ACHN (cell line): ENCODE results near the gene RAPSN.

Experiments
- DNase-seq: peaks from one replicate; pipeline ENCODE4 v3.0.0-alpha.2; 2015
- in situ Hi-C: cut with HindIII; loops from 2 replicates; pipeline ENCODE4 v1.10.0; 2017; ENCODE audit warnings: low sequenced_read_pairs, low pct_ligation_motif_present, low pct_unique_long_range_greater_than_20kb

The RAPSN gene

DNA sequence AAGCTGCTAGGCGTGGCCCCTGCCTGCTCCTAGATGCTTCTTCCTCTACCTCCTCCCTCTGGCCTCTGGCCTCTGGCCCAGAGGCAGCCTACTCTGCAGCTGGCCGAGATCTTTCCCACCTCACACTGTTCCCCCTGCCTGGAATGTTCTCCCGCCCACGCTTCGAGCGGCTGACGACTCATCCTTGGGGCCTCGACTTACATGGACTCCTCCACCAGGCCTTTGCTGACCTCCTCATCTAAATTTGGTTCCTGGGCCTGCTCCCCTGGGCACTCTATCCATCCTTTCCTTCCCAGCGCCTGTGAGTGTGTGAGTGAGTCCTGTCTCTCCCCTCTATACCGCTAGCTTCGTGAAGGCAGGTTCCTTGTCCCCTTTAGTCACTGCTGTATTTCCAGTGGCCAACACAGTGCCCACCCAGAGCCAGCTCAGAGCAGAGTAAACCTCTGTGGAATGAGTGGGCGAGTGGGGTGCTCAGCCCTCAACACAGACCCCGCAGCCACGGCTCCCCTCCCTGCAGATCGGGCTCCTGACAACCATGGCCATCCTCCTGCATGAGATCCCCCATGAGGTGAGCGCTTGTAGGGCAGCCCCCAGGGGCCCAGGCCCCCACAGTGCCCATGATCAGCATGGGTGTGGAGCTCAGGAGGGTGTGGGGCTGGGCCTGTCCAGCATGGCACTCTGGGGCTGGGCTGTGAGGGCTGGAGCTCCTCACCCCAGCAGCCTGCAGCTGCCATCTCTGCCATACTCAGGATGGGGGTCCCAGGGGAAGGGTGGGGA is 34.8 kb downstream of the RAPSN start:
- DNase-seq, result no peak
- in situ Hi-C loops, result no loop called here

DNA sequence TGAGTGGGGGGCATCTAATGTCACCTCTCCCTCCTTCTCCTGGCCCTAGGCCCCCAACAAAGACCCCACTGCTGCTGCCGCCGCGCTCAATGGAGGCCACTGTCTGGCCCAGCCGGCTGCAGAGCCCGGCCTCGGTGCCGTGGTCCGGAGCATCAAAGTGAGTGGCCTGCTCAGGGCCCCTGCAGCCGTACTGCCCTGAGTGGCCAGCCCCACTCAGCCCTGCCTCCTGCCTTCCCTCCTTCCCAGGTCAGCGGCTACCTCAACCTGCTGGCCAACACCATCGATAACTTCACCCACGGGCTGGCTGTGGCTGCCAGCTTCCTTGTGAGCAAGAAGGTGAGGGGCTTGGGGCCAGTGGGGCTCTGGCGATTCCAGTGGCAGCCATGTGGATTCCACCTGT is 35.6 kb downstream of the RAPSN start:
- in situ Hi-C loops, result no loop called here
- no peak for DNase-seq

GRCh38 chr11:47411884-47412746 is 36.8 kb downstream of the RAPSN start:
- DNase-seq, result peak; percentile 46
- in situ Hi-C loops, result no loop called here

GRCh38 chr11:47410370-47411264 is 38.3 kb downstream of the RAPSN start:
- in situ Hi-C loops, result no loop called here

GRCh38 chr11:47409440-47410369 is 39.2 kb downstream of the RAPSN start:
- in situ Hi-C loops, result no loop called here

More at GRCh38 chr11:47410370-47411264, 38.3 kb downstream of the RAPSN start:
- no peak for DNase-seq

GRCh38 chr11:47408598-47409439 is 40.1 kb downstream of the RAPSN start:
- in situ Hi-C loops, result no loop called here
- DNase-seq, result peak; percentile 85

More at GRCh38 chr11:47409440-47410369, 39.2 kb downstream of the RAPSN start:
- DNase-seq, result no peak

- in situ Hi-C loops, result no loop called here
- peak; percentile 91 for DNase-seq
Measured at GRCh38 chr11:47407746-47408590, 41.0 kb downstream of the RAPSN start, which contains the start of gene SLC39A13. Gene SLC39A13, plus strand, starts transcription at chr11:47408590. Its CDS starts 1,505 bp downstream, at chr11:47410095.

GRCh38 chr11:47406896-47407745 is 41.8 kb downstream of the RAPSN start:
- in situ Hi-C loops, result no loop called here
- DNase-seq, result no peak

GRCh38 chr11:47403571-47403970 is 45.4 kb downstream of the RAPSN start:
- no peak for DNase-seq
- in situ Hi-C loops, result no loop called here

GRCh38 chr11:47403135-47403534 is 45.8 kb downstream of the RAPSN start:
- DNase-seq, result no peak
- in situ Hi-C loops, result no loop called here

DNA sequence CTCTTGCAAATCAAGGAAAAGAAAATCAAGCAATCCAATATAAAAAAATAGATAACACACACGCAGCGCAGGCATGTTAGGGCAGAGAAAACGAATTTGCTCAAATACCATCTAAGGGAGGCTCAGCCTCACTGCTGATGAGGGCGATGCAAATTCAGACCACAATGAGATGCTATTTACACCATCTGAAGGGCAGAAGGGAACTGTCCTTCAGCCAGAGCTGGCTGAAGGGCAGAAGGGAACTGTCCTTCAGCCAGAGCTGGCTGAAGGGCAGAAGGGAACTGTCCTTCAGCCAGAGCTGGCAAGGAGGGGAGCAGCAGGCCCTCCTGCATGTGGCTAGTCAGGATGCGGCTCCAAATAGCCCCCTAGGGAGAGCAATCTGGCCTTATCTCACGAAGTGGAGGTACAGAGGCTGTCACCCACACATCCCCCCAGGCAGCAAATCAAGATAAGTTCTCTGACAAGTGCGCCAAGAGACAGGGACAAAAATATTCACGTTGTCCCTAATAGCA is 48.1 kb downstream of the RAPSN start:
- no peak for DNase-seq
- in situ Hi-C loops, result no loop called here

DNA sequence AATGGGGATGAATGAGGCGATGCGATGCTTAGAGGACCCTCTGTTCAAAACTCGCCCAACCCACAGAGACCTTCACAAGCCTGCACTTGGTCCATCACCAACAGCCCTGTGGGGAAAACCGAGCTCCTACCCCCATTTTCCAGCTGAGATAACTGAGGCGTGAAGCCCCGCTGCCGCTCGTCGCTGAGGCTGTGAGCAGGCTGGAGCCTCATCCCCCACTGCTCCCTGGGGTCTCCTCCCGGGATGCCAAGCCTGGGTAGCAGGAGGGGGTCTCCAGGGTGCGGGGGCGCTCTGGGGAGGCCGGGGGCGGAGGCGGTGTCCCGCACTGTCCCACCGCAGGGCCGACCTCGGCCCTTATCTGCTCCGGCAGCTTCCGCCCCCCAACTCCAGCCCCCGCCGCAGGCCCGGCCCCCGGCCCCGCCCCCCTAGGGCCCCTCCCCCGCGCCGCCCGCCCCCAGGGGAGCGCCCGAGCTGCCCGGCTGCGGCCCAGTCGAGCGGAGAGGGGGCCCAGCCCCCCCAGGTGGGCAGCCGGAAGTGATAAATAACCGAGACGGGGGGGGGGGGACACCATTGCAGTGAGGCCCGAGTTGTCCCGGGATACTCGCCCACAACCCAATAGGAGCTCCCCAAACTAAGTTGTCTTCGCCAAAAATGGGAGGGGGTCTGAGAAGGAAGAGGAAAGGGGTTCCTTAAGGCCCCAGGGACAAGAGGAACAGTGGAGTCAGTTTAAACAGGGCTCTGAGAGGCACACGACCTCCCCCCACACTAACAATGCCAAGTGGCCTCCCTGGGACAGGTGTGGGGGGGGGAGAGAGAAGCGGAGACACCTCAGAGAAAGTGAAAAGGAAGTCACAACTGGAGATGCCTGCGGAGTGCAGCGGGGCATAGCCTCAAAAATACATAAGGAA is 48.8 kb downstream of the RAPSN start:
- DNase-seq, result no peak
- in situ Hi-C loops, result no loop called here

GRCh38 chr11:47398551-47398950 is 50.4 kb downstream of the RAPSN start:
- no peak for DNase-seq
- in situ Hi-C loops, result no loop called here

DNA sequence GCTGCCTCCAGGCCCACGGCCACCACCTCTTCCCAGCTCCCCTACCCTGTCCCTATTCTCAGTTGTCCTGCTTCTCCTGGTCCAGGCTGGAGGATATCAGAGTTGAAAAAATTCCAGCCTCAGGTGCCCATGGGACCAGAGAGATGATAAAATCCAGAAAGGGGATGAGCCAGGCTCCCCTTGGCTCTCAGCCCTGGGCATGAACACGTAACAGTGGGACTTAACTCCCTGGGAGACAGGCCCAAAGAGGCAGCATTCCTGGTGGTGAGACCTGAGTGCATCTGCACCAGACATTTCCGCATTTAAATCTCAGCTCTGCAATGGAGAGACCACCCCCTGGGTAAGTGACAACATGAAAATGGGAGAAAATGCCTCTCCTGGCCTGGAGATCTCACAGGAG is 50.9 kb downstream of the RAPSN start:
- DNase-seq, result no peak
- in situ Hi-C loops, result no loop called here
